ENCODE data around the gene LGR6.

Gene LGR6

DNA sequence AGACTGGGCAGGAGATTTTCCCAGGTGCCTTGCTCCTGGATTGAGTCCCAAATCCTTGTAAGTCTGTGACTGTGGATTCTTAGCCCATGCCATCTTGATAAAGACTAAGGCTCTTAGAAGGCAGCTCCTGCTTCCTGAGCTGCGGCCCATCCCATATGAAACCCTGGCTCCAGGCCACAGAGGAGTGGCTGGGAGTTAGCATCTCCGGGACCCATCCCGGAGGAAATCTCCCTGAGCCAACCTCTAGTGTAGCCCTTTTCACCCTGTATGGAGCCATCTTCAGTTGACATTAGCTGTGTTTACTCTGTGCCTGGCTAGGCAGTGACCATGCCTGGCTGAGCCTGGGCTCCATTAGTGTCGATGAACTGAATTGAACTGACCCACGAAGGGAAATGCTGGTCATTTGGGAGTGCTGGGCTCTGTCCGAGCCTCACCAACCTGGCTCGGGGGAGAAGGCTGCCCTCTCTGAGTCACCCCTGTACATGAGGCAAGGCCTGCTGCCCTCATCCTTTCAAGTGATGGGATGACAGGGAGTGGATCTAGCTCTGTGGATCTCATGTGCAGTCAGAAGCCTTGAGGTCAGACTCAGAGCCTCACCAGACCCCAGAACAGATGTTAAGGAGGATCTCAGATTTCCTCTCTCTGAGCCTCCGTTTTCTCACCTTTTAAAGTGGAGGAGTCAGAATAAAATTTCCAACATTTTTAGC lies 37.5 kb downstream of the LGR6 start:
- no peak overlapping the region for H3K4me3 ChIP-seq (ENCODE audit: low read depth, low read length)
- DNase-seq (ENCODE audit: low read depth) = no peak
- TF ChIP-seq, protein P1, sequence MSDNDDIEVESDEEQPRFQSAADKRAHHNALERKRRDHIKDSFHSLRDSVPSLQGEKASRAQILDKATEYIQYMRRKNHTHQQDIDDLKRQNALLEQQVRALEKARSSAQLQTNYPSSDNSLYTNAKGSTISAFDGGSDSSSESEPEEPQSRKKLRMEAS (IDR thresholded peaks at IDR 0.05; ENCODE audit: low read depth, low read length) = no peak
- no peak for TF ChIP-seq POLR2A (IDR thresholded peaks at IDR 0.05; ENCODE audit: extremely low read depth, insufficient read length)
- TF ChIP-seq MYC (IDR thresholded peaks at IDR 0.05; ENCODE audit: low read depth, low read length) = no peak
- TF ChIP-seq, protein P2, sequence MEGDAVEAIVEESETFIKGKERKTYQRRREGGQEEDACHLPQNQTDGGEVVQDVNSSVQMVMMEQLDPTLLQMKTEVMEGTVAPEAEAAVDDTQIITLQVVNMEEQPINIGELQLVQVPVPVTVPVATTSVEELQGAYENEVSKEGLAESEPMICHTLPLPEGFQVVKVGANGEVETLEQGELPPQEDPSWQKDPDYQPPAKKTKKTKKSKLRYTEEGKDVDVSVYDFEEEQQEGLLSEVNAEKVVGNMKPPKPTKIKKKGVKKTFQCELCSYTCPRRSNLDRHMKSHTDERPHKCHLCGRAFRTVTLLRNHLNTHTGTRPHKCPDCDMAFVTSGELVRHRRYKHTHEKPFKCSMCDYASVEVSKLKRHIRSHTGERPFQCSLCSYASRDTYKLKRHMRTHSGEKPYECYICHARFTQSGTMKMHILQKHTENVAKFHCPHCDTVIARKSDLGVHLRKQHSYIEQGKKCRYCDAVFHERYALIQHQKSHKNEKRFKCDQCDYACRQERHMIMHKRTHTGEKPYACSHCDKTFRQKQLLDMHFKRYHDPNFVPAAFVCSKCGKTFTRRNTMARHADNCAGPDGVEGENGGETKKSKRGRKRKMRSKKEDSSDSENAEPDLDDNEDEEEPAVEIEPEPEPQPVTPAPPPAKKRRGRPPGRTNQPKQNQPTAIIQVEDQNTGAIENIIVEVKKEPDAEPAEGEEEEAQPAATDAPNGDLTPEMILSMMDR (IDR thresholded peaks at IDR 0.05; ENCODE audit: low read depth, low read length) = no peak

DNA sequence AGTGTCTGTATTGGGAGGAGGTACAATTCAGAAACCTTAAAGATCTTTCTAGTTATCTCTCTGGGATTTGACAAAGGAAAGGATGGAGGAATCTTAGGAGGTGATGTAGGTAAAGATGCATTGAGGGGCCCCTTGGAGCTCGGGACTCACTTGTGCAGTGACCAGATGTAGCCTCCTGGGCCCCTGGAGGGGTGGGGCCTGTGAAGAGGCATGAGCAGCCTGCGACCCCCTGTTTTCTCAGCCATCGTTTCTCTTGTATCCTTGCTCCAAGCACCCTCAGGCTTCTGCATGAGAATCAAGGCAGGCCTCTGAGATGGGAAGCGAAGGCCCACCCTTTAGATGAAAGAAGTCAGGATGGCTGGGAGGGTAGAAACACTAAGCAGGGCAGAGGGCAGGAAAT lies 39.6 kb downstream of the LGR6 start:
- DNase-seq (ENCODE audit: low read depth) = no peak
- H3K4me3 ChIP-seq (ENCODE audit: low read depth, low read length) = no peak overlapping the region
- TF ChIP-seq POLR2A (IDR thresholded peaks at IDR 0.05; ENCODE audit: extremely low read depth, insufficient read length) (no peak), MYC (IDR thresholded peaks at IDR 0.05; ENCODE audit: low read depth, low read length) (no peak)
- TF ChIP-seq, protein P1 (IDR thresholded peaks at IDR 0.05; ENCODE audit: low read depth, low read length) = no peak
- TF ChIP-seq, protein P2 (IDR thresholded peaks at IDR 0.05; ENCODE audit: low read depth, low read length) = no peak

DNA sequence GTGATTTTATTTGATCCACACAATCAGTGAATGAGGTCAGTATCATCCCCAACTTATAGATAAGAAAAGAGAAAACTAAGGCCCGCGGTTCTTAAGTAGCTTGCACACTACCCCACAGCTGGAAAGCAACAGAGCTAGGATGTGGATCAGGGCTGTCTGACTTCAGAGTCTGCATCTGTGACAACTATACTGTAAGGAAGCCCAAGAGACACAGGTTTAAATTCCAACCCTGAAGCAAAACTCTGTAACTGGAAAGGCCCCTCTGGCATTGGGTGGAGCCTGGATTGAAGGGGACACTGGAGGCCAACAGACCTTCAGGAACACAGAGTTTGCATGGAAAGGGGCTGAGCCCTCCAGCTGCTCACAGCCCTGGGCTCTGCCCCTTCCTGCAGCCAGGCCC lies 40.2 kb downstream of the LGR6 start:
- no peak overlapping the region for H3K4me3 ChIP-seq (ENCODE audit: low read depth, low read length)
- TF ChIP-seq, protein P2 (IDR thresholded peaks at IDR 0.05; ENCODE audit: low read depth, low read length) = no peak
- TF ChIP-seq, protein P1 (IDR thresholded peaks at IDR 0.05; ENCODE audit: low read depth, low read length) = no peak
- TF ChIP-seq MYC (IDR thresholded peaks at IDR 0.05; ENCODE audit: low read depth, low read length) (no peak), POLR2A (IDR thresholded peaks at IDR 0.05; ENCODE audit: extremely low read depth, insufficient read length) (no peak)
- no peak for DNase-seq (ENCODE audit: low read depth)

DNA sequence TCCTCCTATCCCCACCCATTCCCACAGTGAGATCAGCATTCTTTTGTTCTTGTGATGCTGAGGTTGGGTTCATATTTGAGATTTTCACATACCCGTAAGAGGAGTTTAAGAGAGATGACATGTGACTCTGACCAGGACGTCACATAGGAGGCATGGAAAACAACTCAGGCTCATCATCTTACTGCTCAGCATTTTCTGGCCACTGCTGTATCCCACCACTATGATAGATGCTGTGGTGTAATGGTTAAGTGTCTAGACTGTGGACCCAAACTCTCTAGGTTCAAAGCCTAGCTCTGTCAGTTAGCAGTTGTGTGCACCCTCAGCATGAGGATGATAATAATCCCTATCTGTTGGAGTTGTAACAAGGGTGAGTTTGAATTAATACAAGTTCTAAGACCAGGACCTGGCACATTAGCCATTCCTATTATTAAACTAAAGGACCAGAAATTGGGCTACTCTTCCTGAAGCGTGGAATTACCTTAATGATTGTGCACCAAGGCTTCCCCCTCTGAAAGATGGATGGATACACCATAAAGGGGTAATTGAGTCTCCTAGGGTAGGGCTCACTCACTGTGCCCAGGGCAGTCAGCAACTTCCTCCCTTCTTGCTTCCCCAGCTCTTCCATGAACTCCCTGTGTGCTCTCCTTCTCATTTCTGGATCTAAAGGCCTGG lies 40.9 kb downstream of the LGR6 start:
- H3K4me3 ChIP-seq (ENCODE audit: low read depth, low read length) = no peak overlapping the region
- TF ChIP-seq MYC (IDR thresholded peaks at IDR 0.05; ENCODE audit: low read depth, low read length) (no peak), POLR2A (IDR thresholded peaks at IDR 0.05; ENCODE audit: extremely low read depth, insufficient read length) (no peak)
- TF ChIP-seq, protein P1 (IDR thresholded peaks at IDR 0.05; ENCODE audit: low read depth, low read length) = no peak
- TF ChIP-seq, protein P2 (IDR thresholded peaks at IDR 0.05; ENCODE audit: low read depth, low read length) = no peak
- DNase-seq (ENCODE audit: low read depth) = no peak

DNA sequence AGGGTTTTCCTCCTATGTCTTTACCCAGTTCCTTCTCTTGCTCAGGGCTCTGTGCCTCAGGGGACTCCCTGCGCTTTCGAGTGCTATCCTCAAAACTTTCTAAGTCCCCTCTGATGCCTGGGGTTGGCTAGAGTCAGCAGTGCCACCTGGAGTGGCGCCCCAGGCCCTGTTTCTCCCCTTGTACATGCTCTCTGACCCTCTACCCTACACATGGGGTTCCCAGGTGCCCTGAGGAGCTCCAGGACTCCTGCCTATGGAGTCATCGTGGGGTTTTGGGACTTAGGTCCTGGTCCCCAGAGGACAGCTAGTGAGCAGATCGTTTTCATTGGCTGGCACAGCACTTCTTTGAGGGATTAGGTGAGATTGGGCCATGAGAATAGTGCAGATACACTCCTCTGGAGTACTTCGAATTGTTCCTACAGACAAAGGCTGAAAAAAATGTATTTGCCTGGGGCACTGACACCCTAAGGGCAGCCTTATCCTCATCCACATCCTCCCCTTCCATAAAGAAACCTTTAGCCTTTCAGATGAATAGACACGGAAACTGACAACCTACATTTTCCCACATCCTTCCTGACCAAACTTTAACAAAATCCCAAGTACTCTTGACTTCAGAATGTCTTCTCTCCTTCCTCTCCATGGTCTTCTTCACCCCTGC lies 41.5 kb downstream of the LGR6 start:
- H3K4me3 ChIP-seq (ENCODE audit: low read depth, low read length) = no peak overlapping the region
- DNase-seq (ENCODE audit: low read depth) = no peak
- TF ChIP-seq, protein P2 (IDR thresholded peaks at IDR 0.05; ENCODE audit: low read depth, low read length) = no peak
- TF ChIP-seq, protein P1 (IDR thresholded peaks at IDR 0.05; ENCODE audit: low read depth, low read length) = no peak
- TF ChIP-seq MYC (IDR thresholded peaks at IDR 0.05; ENCODE audit: low read depth, low read length) = no peak
- no peak for TF ChIP-seq POLR2A (IDR thresholded peaks at IDR 0.05; ENCODE audit: extremely low read depth, insufficient read length)

Data from NB4 (cell line).